WTC11 (cell line): ENCODE measurements around the gene TLCD3B.

Source experiments
- ATF1 ChIP-seq: sonication (generic); formaldehyde crosslinking; IDR thresholded peaks from 2 replicates; pipeline ENCODE4 v1.8.1; 2023; ENCODE audit warnings: mild to moderate bottlenecking, moderate library complexity, missing genetic modification reagents
- CREB1 ChIP-seq: sonication (generic); formaldehyde crosslinking; IDR thresholded peaks from 2 replicates; pipeline ENCODE4 v1.8.0; 2023; ENCODE audit warnings: mild to moderate bottlenecking, missing genetic modification reagents
- ETV6 ChIP-seq: sonication (generic); formaldehyde crosslinking; IDR thresholded peaks from 2 replicates; pipeline ENCODE4 v1.8.1; 2022; ENCODE audit warnings: mild to moderate bottlenecking, missing genetic modification reagents
- NR2C2 ChIP-seq: sonication (generic); formaldehyde crosslinking; IDR thresholded peaks from 2 replicates; pipeline ENCODE4 v1.8.0; 2022; ENCODE audit warnings: mild to moderate bottlenecking, missing genetic modification reagents
- SMAD4 ChIP-seq: sonication (generic); formaldehyde crosslinking; IDR thresholded peaks from 2 replicates; pipeline ENCODE4 v1.8.0; 2022; ENCODE audit warnings: mild to moderate bottlenecking, missing genetic modification reagents
- TCF7 ChIP-seq: sonication (generic); formaldehyde crosslinking; IDR thresholded peaks from 2 replicates; pipeline ENCODE4 v1.8.0; 2022; ENCODE audit warnings: mild to moderate bottlenecking, low read depth, missing genetic modification reagents, moderate library complexity
- TF ChIP-seq, protein P1 (sequence below): fragments of 200-600 bp; IDR thresholded peaks from 2 replicates; pipeline ENCODE4 v1.8.0; 2022; ENCODE audit warnings: antibody characterized with exemption
- TF ChIP-seq, protein P2 (sequence below): sonication (generic); formaldehyde crosslinking; IDR thresholded peaks from 2 replicates; pipeline ENCODE4 v1.8.1; 2023; ENCODE audit warnings: mild to moderate bottlenecking, missing genetic modification reagents, moderate library complexity
- TF ChIP-seq, protein P3 (sequence below): sonication (generic); formaldehyde crosslinking; IDR thresholded peaks from 2 replicates; pipeline ENCODE4 v1.8.1; 2023; ENCODE audit warnings: mild to moderate bottlenecking, missing genetic modification reagents
- TF ChIP-seq, protein P4 (sequence below): fragments of 250-450 bp; sonication (Bioruptor Pico); IDR thresholded peaks from 2 replicates; pipeline ENCODE4 v1.8.0; 2021; ENCODE audit warnings: mild to moderate bottlenecking
- TF ChIP-seq, protein P5 (sequence below): fragments of 250-450 bp; sonication (Bioruptor Pico); IDR thresholded peaks from 2 replicates; pipeline ENCODE4 v1.9.0; 2021; ENCODE audit warnings: mild to moderate bottlenecking
- TF ChIP-seq, protein P6 (sequence below): fragments of 250-450 bp; sonication (Bioruptor Pico); IDR thresholded peaks from 2 replicates; pipeline ENCODE4 v2.1.2; 2022; ENCODE audit warnings: mild to moderate bottlenecking, moderate library complexity
- TF ChIP-seq, protein P7 (sequence below): sonication (generic); formaldehyde crosslinking; IDR thresholded peaks from 2 replicates; pipeline ENCODE4 v1.8.0; 2022; ENCODE audit warnings: mild to moderate bottlenecking, missing genetic modification reagents

DNA sequence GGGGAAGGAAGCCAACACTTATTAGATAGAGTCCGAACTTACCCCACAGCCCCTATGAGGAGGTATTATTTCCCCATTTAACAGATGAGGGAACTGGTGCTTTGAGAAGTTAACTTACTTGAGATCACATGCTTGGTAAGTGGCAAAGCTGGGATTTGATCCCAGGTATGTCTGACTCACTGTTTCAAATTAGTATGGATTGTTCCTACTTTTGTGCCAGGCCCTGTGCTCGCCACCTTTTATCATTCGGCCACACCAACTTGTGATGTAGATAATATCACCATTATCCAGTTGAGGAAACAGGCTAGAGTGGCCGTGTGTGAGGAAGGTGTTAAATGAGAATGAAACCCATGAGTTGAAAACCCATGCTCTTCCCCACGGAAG lies 46.3 kb downstream of the TLCD3B start:
- TF ChIP-seq, protein P1, sequence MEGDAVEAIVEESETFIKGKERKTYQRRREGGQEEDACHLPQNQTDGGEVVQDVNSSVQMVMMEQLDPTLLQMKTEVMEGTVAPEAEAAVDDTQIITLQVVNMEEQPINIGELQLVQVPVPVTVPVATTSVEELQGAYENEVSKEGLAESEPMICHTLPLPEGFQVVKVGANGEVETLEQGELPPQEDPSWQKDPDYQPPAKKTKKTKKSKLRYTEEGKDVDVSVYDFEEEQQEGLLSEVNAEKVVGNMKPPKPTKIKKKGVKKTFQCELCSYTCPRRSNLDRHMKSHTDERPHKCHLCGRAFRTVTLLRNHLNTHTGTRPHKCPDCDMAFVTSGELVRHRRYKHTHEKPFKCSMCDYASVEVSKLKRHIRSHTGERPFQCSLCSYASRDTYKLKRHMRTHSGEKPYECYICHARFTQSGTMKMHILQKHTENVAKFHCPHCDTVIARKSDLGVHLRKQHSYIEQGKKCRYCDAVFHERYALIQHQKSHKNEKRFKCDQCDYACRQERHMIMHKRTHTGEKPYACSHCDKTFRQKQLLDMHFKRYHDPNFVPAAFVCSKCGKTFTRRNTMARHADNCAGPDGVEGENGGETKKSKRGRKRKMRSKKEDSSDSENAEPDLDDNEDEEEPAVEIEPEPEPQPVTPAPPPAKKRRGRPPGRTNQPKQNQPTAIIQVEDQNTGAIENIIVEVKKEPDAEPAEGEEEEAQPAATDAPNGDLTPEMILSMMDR = no peak
- TF ChIP-seq, protein P2, sequence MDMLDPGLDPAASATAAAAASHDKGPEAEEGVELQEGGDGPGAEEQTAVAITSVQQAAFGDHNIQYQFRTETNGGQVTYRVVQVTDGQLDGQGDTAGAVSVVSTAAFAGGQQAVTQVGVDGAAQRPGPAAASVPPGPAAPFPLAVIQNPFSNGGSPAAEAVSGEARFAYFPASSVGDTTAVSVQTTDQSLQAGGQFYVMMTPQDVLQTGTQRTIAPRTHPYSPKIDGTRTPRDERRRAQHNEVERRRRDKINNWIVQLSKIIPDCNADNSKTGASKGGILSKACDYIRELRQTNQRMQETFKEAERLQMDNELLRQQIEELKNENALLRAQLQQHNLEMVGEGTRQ = no peak
- TF ChIP-seq TCF7 (CRISPR knock-in tag) = no peak
- TF ChIP-seq CREB1 (CRISPR knock-in tag) = no peak
- TF ChIP-seq, protein P3, sequence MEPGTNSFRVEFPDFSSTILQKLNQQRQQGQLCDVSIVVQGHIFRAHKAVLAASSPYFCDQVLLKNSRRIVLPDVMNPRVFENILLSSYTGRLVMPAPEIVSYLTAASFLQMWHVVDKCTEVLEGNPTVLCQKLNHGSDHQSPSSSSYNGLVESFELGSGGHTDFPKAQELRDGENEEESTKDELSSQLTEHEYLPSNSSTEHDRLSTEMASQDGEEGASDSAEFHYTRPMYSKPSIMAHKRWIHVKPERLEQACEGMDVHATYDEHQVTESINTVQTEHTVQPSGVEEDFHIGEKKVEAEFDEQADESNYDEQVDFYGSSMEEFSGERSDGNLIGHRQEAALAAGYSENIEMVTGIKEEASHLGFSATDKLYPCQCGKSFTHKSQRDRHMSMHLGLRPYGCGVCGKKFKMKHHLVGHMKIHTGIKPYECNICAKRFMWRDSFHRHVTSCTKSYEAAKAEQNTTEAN (CRISPR knock-in tag) = no peak
- no peak for TF ChIP-seq ATF1 (CRISPR knock-in tag)
- TF ChIP-seq SMAD4 (CRISPR knock-in tag) = no peak
- no peak for TF ChIP-seq NR2C2 (CRISPR knock-in tag)
- TF ChIP-seq, protein P4, sequence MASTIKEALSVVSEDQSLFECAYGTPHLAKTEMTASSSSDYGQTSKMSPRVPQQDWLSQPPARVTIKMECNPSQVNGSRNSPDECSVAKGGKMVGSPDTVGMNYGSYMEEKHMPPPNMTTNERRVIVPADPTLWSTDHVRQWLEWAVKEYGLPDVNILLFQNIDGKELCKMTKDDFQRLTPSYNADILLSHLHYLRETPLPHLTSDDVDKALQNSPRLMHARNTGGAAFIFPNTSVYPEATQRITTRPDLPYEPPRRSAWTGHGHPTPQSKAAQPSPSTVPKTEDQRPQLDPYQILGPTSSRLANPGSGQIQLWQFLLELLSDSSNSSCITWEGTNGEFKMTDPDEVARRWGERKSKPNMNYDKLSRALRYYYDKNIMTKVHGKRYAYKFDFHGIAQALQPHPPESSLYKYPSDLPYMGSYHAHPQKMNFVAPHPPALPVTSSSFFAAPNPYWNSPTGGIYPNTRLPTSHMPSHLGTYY (CRISPR knock-in tag) = no peak
- TF ChIP-seq, protein P5, sequence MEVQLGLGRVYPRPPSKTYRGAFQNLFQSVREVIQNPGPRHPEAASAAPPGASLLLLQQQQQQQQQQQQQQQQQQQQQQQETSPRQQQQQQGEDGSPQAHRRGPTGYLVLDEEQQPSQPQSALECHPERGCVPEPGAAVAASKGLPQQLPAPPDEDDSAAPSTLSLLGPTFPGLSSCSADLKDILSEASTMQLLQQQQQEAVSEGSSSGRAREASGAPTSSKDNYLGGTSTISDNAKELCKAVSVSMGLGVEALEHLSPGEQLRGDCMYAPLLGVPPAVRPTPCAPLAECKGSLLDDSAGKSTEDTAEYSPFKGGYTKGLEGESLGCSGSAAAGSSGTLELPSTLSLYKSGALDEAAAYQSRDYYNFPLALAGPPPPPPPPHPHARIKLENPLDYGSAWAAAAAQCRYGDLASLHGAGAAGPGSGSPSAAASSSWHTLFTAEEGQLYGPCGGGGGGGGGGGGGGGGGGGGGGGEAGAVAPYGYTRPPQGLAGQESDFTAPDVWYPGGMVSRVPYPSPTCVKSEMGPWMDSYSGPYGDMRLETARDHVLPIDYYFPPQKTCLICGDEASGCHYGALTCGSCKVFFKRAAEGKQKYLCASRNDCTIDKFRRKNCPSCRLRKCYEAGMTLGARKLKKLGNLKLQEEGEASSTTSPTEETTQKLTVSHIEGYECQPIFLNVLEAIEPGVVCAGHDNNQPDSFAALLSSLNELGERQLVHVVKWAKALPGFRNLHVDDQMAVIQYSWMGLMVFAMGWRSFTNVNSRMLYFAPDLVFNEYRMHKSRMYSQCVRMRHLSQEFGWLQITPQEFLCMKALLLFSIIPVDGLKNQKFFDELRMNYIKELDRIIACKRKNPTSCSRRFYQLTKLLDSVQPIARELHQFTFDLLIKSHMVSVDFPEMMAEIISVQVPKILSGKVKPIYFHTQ (CRISPR knock-in tag) = no peak
- no peak for TF ChIP-seq ETV6 (CRISPR knock-in tag)
- TF ChIP-seq, protein P6, sequence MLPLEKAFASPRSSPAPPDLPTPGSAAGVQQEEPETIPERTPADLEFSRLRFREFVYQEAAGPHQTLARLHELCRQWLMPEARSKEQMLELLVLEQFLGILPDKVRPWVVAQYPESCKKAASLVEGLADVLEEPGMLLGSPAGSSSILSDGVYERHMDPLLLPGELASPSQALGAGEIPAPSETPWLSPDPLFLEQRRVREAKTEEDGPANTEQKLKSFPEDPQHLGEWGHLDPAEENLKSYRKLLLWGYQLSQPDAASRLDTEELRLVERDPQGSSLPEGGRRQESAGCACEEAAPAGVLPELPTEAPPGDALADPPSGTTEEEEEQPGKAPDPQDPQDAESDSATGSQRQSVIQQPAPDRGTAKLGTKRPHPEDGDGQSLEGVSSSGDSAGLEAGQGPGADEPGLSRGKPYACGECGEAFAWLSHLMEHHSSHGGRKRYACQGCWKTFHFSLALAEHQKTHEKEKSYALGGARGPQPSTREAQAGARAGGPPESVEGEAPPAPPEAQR = no peak
- TF ChIP-seq, protein P7, sequence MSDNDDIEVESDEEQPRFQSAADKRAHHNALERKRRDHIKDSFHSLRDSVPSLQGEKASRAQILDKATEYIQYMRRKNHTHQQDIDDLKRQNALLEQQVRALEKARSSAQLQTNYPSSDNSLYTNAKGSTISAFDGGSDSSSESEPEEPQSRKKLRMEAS (CRISPR knock-in tag) = no peak
